ENCODE measurements around the gene CADPS.

Gene CADPS

GRCh38 chr3:62678841-62679240 lies 196.4 kb downstream of the CADPS start:
- Histone ChIP-seq H3K9me3 (ENCODE audit: low read length) (no peaks in the 10 kb centered on the region), H3K9ac (ENCODE audit: low read length) (no peak overlapping the region), H3K4me3 (ENCODE audit: low read depth in 1 of 2, low read length in 2 of 2) (no peak overlapping the region), H3K36me3 (ENCODE audit: insufficient read depth, low read length) (no peaks in the 10 kb centered on the region), H3K27ac (ENCODE audit: low read depth, low read length) (no peak overlapping the region), H3K4me1 (ENCODE audit: insufficient read depth, low read length) (no peaks in the 10 kb centered on the region), H3K27me3 (ENCODE audit: control insufficient read depth in 1 of 2, insufficient read depth in 2 of 2, low read length in 2 of 2) (no peaks in the 10 kb centered on the region)

GRCh38 chr3:62677926-62678325 lies 197.3 kb downstream of the CADPS start:
- H3K27ac ChIP-seq (ENCODE audit: low read depth, low read length): no peak overlapping the region
- H3K4me3 ChIP-seq (ENCODE audit: low read depth in 1 of 2, low read length in 2 of 2): no peak overlapping the region
- no peak overlapping the region for H3K9ac ChIP-seq (ENCODE audit: low read length)
- no peaks in the 10 kb centered on the region for H3K4me1 ChIP-seq (ENCODE audit: insufficient read depth, low read length)
- no peaks in the 10 kb centered on the region for H3K9me3 ChIP-seq (ENCODE audit: low read length)
- no peaks in the 10 kb centered on the region for H3K27me3 ChIP-seq (ENCODE audit: control insufficient read depth in 1 of 2, insufficient read depth in 2 of 2, low read length in 2 of 2)
- no peaks in the 10 kb centered on the region for H3K36me3 ChIP-seq (ENCODE audit: insufficient read depth, low read length)

- H3K27ac ChIP-seq (ENCODE audit: low read depth, low read length): no peak overlapping the region
- H3K36me3 ChIP-seq (ENCODE audit: insufficient read depth, low read length): no peaks in the 10 kb centered on the region
- H3K27me3 ChIP-seq (ENCODE audit: control insufficient read depth in 1 of 2, insufficient read depth in 2 of 2, low read length in 2 of 2): no peaks in the 10 kb centered on the region
- no peaks in the 10 kb centered on the region for H3K4me1 ChIP-seq (ENCODE audit: insufficient read depth, low read length)
- H3K9me3 ChIP-seq (ENCODE audit: low read length): no peaks in the 10 kb centered on the region
- no peak overlapping the region for H3K9ac ChIP-seq (ENCODE audit: low read length)
- H3K4me3 ChIP-seq (ENCODE audit: low read depth in 1 of 2, low read length in 2 of 2): no peak overlapping the region
Measured at GRCh38 chr3:62676689-62677271, 198.4 kb downstream of the CADPS start.

GRCh38 chr3:62675492-62675891 lies 199.7 kb downstream of the CADPS start:
- no peak overlapping the region for H3K4me3 ChIP-seq (ENCODE audit: low read depth in 1 of 2, low read length in 2 of 2)
- H3K9me3 ChIP-seq (ENCODE audit: low read length): no peaks in the 10 kb centered on the region
- H3K36me3 ChIP-seq (ENCODE audit: insufficient read depth, low read length): no peaks in the 10 kb centered on the region
- no peak overlapping the region for H3K27ac ChIP-seq (ENCODE audit: low read depth, low read length)
- no peak overlapping the region for H3K9ac ChIP-seq (ENCODE audit: low read length)
- no peaks in the 10 kb centered on the region for H3K27me3 ChIP-seq (ENCODE audit: control insufficient read depth in 1 of 2, insufficient read depth in 2 of 2, low read length in 2 of 2)
- no peaks in the 10 kb centered on the region for H3K4me1 ChIP-seq (ENCODE audit: insufficient read depth, low read length)

- Histone ChIP-seq H3K4me1 (ENCODE audit: insufficient read depth, low read length) (no peaks in the 10 kb centered on the region), H3K9ac (ENCODE audit: low read length) (no peak overlapping the region), H3K27me3 (ENCODE audit: control insufficient read depth in 1 of 2, insufficient read depth in 2 of 2, low read length in 2 of 2) (no peaks in the 10 kb centered on the region)
Measured at GRCh38 chr3:62672988-62673313, 202.3 kb downstream of the CADPS start.

GRCh38 chr3:62672270-62672987 lies 202.8 kb downstream of the CADPS start:
- Histone ChIP-seq H3K27me3 (ENCODE audit: control insufficient read depth in 1 of 2, insufficient read depth in 2 of 2, low read length in 2 of 2) (no peaks in the 10 kb centered on the region), H3K27ac (ENCODE audit: low read depth, low read length) (no peak overlapping the region), H3K4me1 (ENCODE audit: insufficient read depth, low read length) (no peaks in the 10 kb centered on the region), H3K9me3 (ENCODE audit: low read length) (no peaks in the 10 kb centered on the region), H3K4me3 (ENCODE audit: low read depth in 1 of 2, low read length in 2 of 2) (no peak overlapping the region), H3K36me3 (ENCODE audit: insufficient read depth, low read length) (no peaks in the 10 kb centered on the region), H3K9ac (ENCODE audit: low read length) (no peak overlapping the region)

More at GRCh38 chr3:62672988-62673313, 202.3 kb downstream of the CADPS start:
- Histone ChIP-seq H3K4me3 (ENCODE audit: low read depth in 1 of 2, low read length in 2 of 2) (no peak overlapping the region), H3K9me3 (ENCODE audit: low read length) (no peaks in the 10 kb centered on the region), H3K36me3 (ENCODE audit: insufficient read depth, low read length) (no peaks in the 10 kb centered on the region), H3K27ac (ENCODE audit: low read depth, low read length) (no peak overlapping the region)

- Histone ChIP-seq H3K36me3 (ENCODE audit: insufficient read depth, low read length) (no peaks in the 10 kb centered on the region), H3K27ac (ENCODE audit: low read depth, low read length) (no peak overlapping the region), H3K4me3 (ENCODE audit: low read depth in 1 of 2, low read length in 2 of 2) (no peak overlapping the region), H3K27me3 (ENCODE audit: control insufficient read depth in 1 of 2, insufficient read depth in 2 of 2, low read length in 2 of 2) (no peaks in the 10 kb centered on the region), H3K4me1 (ENCODE audit: insufficient read depth, low read length) (no peaks in the 10 kb centered on the region), H3K9me3 (ENCODE audit: low read length) (no peaks in the 10 kb centered on the region), H3K9ac (ENCODE audit: low read length) (no peak overlapping the region)
Measured at GRCh38 chr3:62670351-62670750, 204.9 kb downstream of the CADPS start.

GRCh38 chr3:62669161-62669560 lies 206.1 kb downstream of the CADPS start:
- H3K27me3 ChIP-seq (ENCODE audit: control insufficient read depth in 1 of 2, insufficient read depth in 2 of 2, low read length in 2 of 2): no peaks in the 10 kb centered on the region

GRCh38 chr3:62667714-62668113 lies 207.5 kb downstream of the CADPS start:
- no peaks in the 10 kb centered on the region for H3K36me3 ChIP-seq (ENCODE audit: insufficient read depth, low read length)
- no peak overlapping the region for H3K27ac ChIP-seq (ENCODE audit: low read depth, low read length)
- no peaks in the 10 kb centered on the region for H3K4me1 ChIP-seq (ENCODE audit: insufficient read depth, low read length)
- no peaks in the 10 kb centered on the region for H3K27me3 ChIP-seq (ENCODE audit: control insufficient read depth in 1 of 2, insufficient read depth in 2 of 2, low read length in 2 of 2)
- no peak overlapping the region for H3K4me3 ChIP-seq (ENCODE audit: low read depth in 1 of 2, low read length in 2 of 2)
- no peaks in the 10 kb centered on the region for H3K9me3 ChIP-seq (ENCODE audit: low read length)
- H3K9ac ChIP-seq (ENCODE audit: low read length): no peak overlapping the region

More at GRCh38 chr3:62669161-62669560, 206.1 kb downstream of the CADPS start:
- Histone ChIP-seq H3K4me3 (ENCODE audit: low read depth in 1 of 2, low read length in 2 of 2) (no peak overlapping the region), H3K4me1 (ENCODE audit: insufficient read depth, low read length) (no peaks in the 10 kb centered on the region), H3K9me3 (ENCODE audit: low read length) (no peaks in the 10 kb centered on the region), H3K27ac (ENCODE audit: low read depth, low read length) (no peak overlapping the region), H3K9ac (ENCODE audit: low read length) (no peak overlapping the region), H3K36me3 (ENCODE audit: insufficient read depth, low read length) (no peaks in the 10 kb centered on the region)

GRCh38 chr3:62665627-62666437 lies 209.4 kb downstream of the CADPS start:
- H3K36me3 ChIP-seq (ENCODE audit: insufficient read depth, low read length): no peaks in the 10 kb centered on the region
- no peak overlapping the region for H3K4me3 ChIP-seq (ENCODE audit: low read depth in 1 of 2, low read length in 2 of 2)
- H3K27ac ChIP-seq (ENCODE audit: low read depth, low read length): no peak overlapping the region
- no peaks in the 10 kb centered on the region for H3K4me1 ChIP-seq (ENCODE audit: insufficient read depth, low read length)
- no peak overlapping the region for H3K9ac ChIP-seq (ENCODE audit: low read length)
- H3K27me3 ChIP-seq (ENCODE audit: control insufficient read depth in 1 of 2, insufficient read depth in 2 of 2, low read length in 2 of 2): no peaks in the 10 kb centered on the region
- H3K9me3 ChIP-seq (ENCODE audit: low read length): no peaks in the 10 kb centered on the region

GRCh38 chr3:62662677-62663076 lies 212.5 kb downstream of the CADPS start:
- Histone ChIP-seq H3K4me3 (ENCODE audit: low read depth in 1 of 2, low read length in 2 of 2) (no peak overlapping the region), H3K27me3 (ENCODE audit: control insufficient read depth in 1 of 2, insufficient read depth in 2 of 2, low read length in 2 of 2) (no peaks in the 10 kb centered on the region), H3K9me3 (ENCODE audit: low read length) (no peaks in the 10 kb centered on the region), H3K27ac (ENCODE audit: low read depth, low read length) (no peak overlapping the region), H3K36me3 (ENCODE audit: insufficient read depth, low read length) (no peaks in the 10 kb centered on the region), H3K4me1 (ENCODE audit: insufficient read depth, low read length) (no peaks in the 10 kb centered on the region), H3K9ac (ENCODE audit: low read length) (no peak overlapping the region)

Measured in muscle layer of colon (tissue), 2 donors.